SK-N-SH (cell line): Measurements from ENCODE around the gene PLXNA4. TPM values are rescaled to one million over a fixed set of nuclear protein-coding genes. Genes with fewer than 3 reads are reported as not detected.

Experiments used
- CTCF ChIA-PET: fragments of 300-600, 350-600 bp; formaldehyde crosslinking; extraction: SDS; loops from one replicate; lab custom pipeline; 2021; lab: Yijun Ruan, JAX
- POLR2A ChIA-PET: fragments of 350-600 bp; sonication (Branson Sonifier 250); formaldehyde crosslinking; extraction: SDS; loops from one replicate; lab custom pipeline; 2020; ENCODE audit warnings: antibody characterized with exemption, inconsistent platforms; lab: Yijun Ruan, JAX
- DNase-seq: peaks from one replicate; pipeline ENCODE4 v3.0.0; 2012
- H2AFZ ChIP-seq: fragments of 200-600 bp; sonication (generic); 2 replicates; pipeline ENCODE4 v1.8.1; 2016; ENCODE audit warnings: antibody characterized with exemption, mild to moderate bottlenecking, low read depth
- H3F3A ChIP-seq: fragments of 200-600 bp; sonication (generic); replicated peaks from 2 replicates; pipeline ENCODE3; 2016; ENCODE audit warnings: antibody characterized with exemption, mild to moderate bottlenecking; ENCODE audit not compliant: insufficient read depth
- H3K27ac ChIP-seq, 2 experiments: fragments of 200-500 bp in 1 of 2; fragments of 200-600 bp in 1 of 2; sonication (Bioruptor generic) in 1 of 2; sonication (generic), shearing (Covaris generic) in 1 of 2; 2 replicates each; pipeline versions ENCODE4 v1.5.1 to v1.6.1; 2014 to 2016; ENCODE audit warnings: low read depth in 2 of 2, inconsistent platforms in 1 of 2, low read length in 1 of 2, mild to moderate bottlenecking in 1 of 2, mixed read lengths in 1 of 2
- H3K27me3 ChIP-seq: fragments of 200-600 bp; sonication (generic), shearing (Covaris generic); 2 replicates; pipeline ENCODE4 v1.6.1; 2016; ENCODE audit warnings: mixed run types; ENCODE audit not compliant: insufficient read depth
- H3K36me3 ChIP-seq, 2 experiments: fragments of 200-500 bp in 1 of 2; fragments of 200-600 bp in 1 of 2; sonication (Bioruptor generic) in 1 of 2; sonication (generic) in 1 of 2; replicated peaks in 1 of 2; 2 replicates each; pipeline versions ENCODE3 to v1.5.1; 2014 to 2016; ENCODE audit warnings: low read length in 1 of 2, mild to moderate bottlenecking in 1 of 2; ENCODE audit not compliant: insufficient read depth in 2 of 2, control insufficient read depth in 1 of 2
- H3K4me1 ChIP-seq, 2 experiments: fragments of 200-500 bp in 1 of 2; fragments of 200-600 bp in 1 of 2; sonication (Bioruptor generic) in 1 of 2; sonication (generic), shearing (Covaris generic) in 1 of 2; 2 replicates each; pipeline versions ENCODE4 v1.5.1 to v1.6.1; 2014 to 2016; ENCODE audit warnings: low read depth in 1 of 2, low read length in 1 of 2, mixed run types in 1 of 2; ENCODE audit not compliant: insufficient read depth in 2 of 2, control insufficient read depth in 1 of 2
- H3K4me2 ChIP-seq: fragments of 200-600 bp; sonication (generic), shearing (Covaris generic); 2 replicates; pipeline ENCODE4 v1.6.1; 2017; ENCODE audit warnings: mixed run types
- H3K4me3 ChIP-seq, 2 experiments: fragments of 200-500 bp in 1 of 2; fragments of 200-600 bp in 1 of 2; sonication (Bioruptor generic) in 1 of 2; sonication (generic), shearing (Covaris generic) in 1 of 2; 2 replicates each; pipeline versions ENCODE4 v1.5.1 to v1.8.1; 2014 to 2016; ENCODE audit warnings: low read depth in 2 of 2, inconsistent platforms in 1 of 2, low read length in 1 of 2, mild to moderate bottlenecking in 1 of 2, mixed read lengths in 1 of 2, moderate library complexity in 1 of 2
- H3K79me2 ChIP-seq: fragments of 200-600 bp; sonication (generic); 2 replicates; pipeline ENCODE4 v1.8.1; 2017; ENCODE audit warnings: mild to moderate bottlenecking; ENCODE audit not compliant: insufficient read depth
- H3K9ac ChIP-seq: fragments of 200-600 bp; sonication (generic); 2 replicates; pipeline ENCODE4 v1.6.1; 2017; ENCODE audit warnings: mixed run types
- H3K9me2 ChIP-seq: fragments of 200-600 bp; sonication (generic); 2 replicates; pipeline ENCODE4 v1.6.1; 2017; ENCODE audit warnings: mixed run types
- H3K9me3 ChIP-seq: fragments of 200-600 bp; sonication (generic); 2 replicates; pipeline ENCODE4 v1.6.1; 2017; ENCODE audit warnings: mixed run types, mild to moderate bottlenecking, moderate library complexity
- H4K20me1 ChIP-seq: fragments of 200-600 bp; sonication (generic); 2 replicates; pipeline ENCODE4 v1.6.1; 2017; ENCODE audit warnings: mild to moderate bottlenecking, mixed run types; ENCODE audit not compliant: insufficient read depth
- CHD2 ChIP-seq: fragments of 150-350 bp; IDR thresholded peaks from 2 replicates; pipeline ENCODE4 v1.6.1; 2018; ENCODE audit warnings: low read length; ENCODE audit not compliant: partially characterized antibody
- ELF1 ChIP-seq: IDR thresholded peaks from 2 replicates; pipeline ENCODE4 v1.4.0; 2012
- EP300 ChIP-seq, 2 experiments: IDR thresholded peaks; 2 replicates each; pipeline versions ENCODE4 v1.4.0 to v1.6.1; 2012; ENCODE audit warnings: borderline replicate concordance in 1 of 2, low read depth in 1 of 2, low read length in 1 of 2
- FOSL2 ChIP-seq: IDR thresholded peaks from 2 replicates; pipeline ENCODE4 v1.4.0; 2012; ENCODE audit warnings: low read depth, mild to moderate bottlenecking, moderate library complexity, borderline replicate concordance
- FOXJ3 ChIP-seq: sonication (generic); formaldehyde crosslinking; IDR thresholded peaks from 2 replicates; pipeline ENCODE4 v1.5.1; 2020; ENCODE audit warnings: mild to moderate bottlenecking, missing genetic modification reagents
- FOXM1 ChIP-seq: IDR thresholded peaks from 2 replicates; pipeline ENCODE4 v1.4.0; 2012; ENCODE audit warnings: low read depth, mild to moderate bottlenecking
- GABPA ChIP-seq: IDR thresholded peaks from 2 replicates; pipeline ENCODE4 v1.4.0; 2012; ENCODE audit warnings: low read depth, mild to moderate bottlenecking
- IRF3 ChIP-seq: fragments of 150-350 bp; IDR thresholded peaks from 2 replicates; pipeline ENCODE4 v1.6.1; 2016; ENCODE audit warnings: mild to moderate bottlenecking, low read depth, low read length
- MAX ChIP-seq: IDR thresholded peaks from 2 replicates; pipeline ENCODE4 v1.4.0; 2012; ENCODE audit warnings: low read depth
- MXI1 ChIP-seq: IDR thresholded peaks from 2 replicates; pipeline ENCODE4 v1.6.1; 2012; ENCODE audit warnings: mild to moderate bottlenecking, low read depth, low read length, improper control_type of control experiment
- RCOR1 ChIP-seq: fragments of 150-350 bp; IDR thresholded peaks from 2 replicates; pipeline ENCODE4 v1.6.1; 2017; ENCODE audit warnings: antibody characterized with exemption, low read length
- RFX5 ChIP-seq: IDR thresholded peaks from 2 replicates; pipeline ENCODE4 v1.6.1; 2012; ENCODE audit warnings: mild to moderate bottlenecking, improper control_type of control experiment, low read length
- RXRA ChIP-seq: IDR thresholded peaks from 2 replicates; pipeline ENCODE4 v1.4.0; 2012; ENCODE audit warnings: low read depth, mild to moderate bottlenecking, borderline replicate concordance
- SIN3A ChIP-seq: IDR thresholded peaks from 2 replicates; pipeline ENCODE4 v1.6.1; 2012; ENCODE audit warnings: low read depth, mild to moderate bottlenecking, low read length, moderate library complexity, borderline replicate concordance
- TCF12 ChIP-seq: IDR thresholded peaks from 2 replicates; pipeline ENCODE4 v1.4.0; 2012
- TEAD4 ChIP-seq: IDR thresholded peaks from 2 replicates; pipeline ENCODE4 v1.4.0; 2012; ENCODE audit warnings: mild to moderate bottlenecking, borderline replicate concordance; ENCODE audit not compliant: insufficient read depth
- ZBTB33 ChIP-seq: IDR thresholded peaks from 2 replicates; pipeline ENCODE4 v1.4.0; 2012; ENCODE audit warnings: low read depth, borderline replicate concordance
- WGBS: methylation state at CpG from one replicate; pipeline ENCODE4 v1.1.6; 2017; ENCODE audit warnings: low lambda C conversion rate; 5-methylcytosine and 5-hydroxymethylcytosine counted together
- polyA plus RNA-seq, 3 experiments: library from polyadenylated mRNA; depleted of rRNA; stranded (reverse); fragments of >200 nt; gene quantifications; 2 replicates each; pipeline ENCODE4 v1.2.3, GENCODE V29; 2012
- TF ChIP-seq, protein P1 (sequence below): fragments of 200-600 bp; sonication (generic); IDR thresholded peaks from 2 replicates; pipeline ENCODE4 v1.6.1; 2017; ENCODE audit warnings: antibody characterized with exemption, mild to moderate bottlenecking, moderate library complexity
- TF ChIP-seq, protein P2 (sequence below): IDR thresholded peaks from 2 replicates; pipeline ENCODE4 v1.6.1; 2012; ENCODE audit warnings: mild to moderate bottlenecking, low read depth, low read length, moderate library complexity
- TF ChIP-seq, protein P3 (sequence below): fragments of 150-350 bp; IDR thresholded peaks from 2 replicates; pipeline ENCODE4 v1.6.1; 2017; ENCODE audit warnings: antibody characterized with exemption, low read length, low read depth, borderline replicate concordance

The PLXNA4 gene
- polyA plus RNA-seq, 1 of the 3 experiments (the other 2 are of a cell fraction) = 2.4 TPM

GRCh38 chr7:132544999-132545398 is 31.3 kb downstream of the PLXNA4 start:
- ChIA-PET POLR2A (no interaction called here), CTCF (interaction anchor here (1.1 to 3.7 kb wide), 5 partner anchors 14 to 600 kb away, joined by 3 to 12 read pairs (median 3); no protein-coding TSS in a partner anchor)
- Histone ChIP-seq H3K9ac (no peak overlapping the region), H3K4me3 (no peak overlapping the region), H3K27me3 (no peaks in the 10 kb centered on the region), H3F3A (no peaks in the 10 kb centered on the region), H3K9me3 (no peaks in the 10 kb centered on the region), H3K79me2 (no peaks in the 10 kb centered on the region), H3K36me3 (peaks cover 0 to 4% of the 10 kb centered on the region in 2 experiments), H2AFZ (no peak overlapping the region), H3K9me2 (no peaks in the 10 kb centered on the region), H3K27ac (no peak overlapping the region), H4K20me1 (no peaks in the 10 kb centered on the region), H3K4me1 (peaks cover 0 to 16% of the 10 kb centered on the region in 2 experiments; a peak in 2 of 4 replicates), H3K4me2 (no peak overlapping the region)
- TF ChIP-seq, protein P1, sequence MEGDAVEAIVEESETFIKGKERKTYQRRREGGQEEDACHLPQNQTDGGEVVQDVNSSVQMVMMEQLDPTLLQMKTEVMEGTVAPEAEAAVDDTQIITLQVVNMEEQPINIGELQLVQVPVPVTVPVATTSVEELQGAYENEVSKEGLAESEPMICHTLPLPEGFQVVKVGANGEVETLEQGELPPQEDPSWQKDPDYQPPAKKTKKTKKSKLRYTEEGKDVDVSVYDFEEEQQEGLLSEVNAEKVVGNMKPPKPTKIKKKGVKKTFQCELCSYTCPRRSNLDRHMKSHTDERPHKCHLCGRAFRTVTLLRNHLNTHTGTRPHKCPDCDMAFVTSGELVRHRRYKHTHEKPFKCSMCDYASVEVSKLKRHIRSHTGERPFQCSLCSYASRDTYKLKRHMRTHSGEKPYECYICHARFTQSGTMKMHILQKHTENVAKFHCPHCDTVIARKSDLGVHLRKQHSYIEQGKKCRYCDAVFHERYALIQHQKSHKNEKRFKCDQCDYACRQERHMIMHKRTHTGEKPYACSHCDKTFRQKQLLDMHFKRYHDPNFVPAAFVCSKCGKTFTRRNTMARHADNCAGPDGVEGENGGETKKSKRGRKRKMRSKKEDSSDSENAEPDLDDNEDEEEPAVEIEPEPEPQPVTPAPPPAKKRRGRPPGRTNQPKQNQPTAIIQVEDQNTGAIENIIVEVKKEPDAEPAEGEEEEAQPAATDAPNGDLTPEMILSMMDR = no peak
- TF ChIP-seq MAX = no peak
- TF ChIP-seq SIN3A = no peak
- TF ChIP-seq FOXM1 = no peak
- no peak for TF ChIP-seq TEAD4
- TF ChIP-seq GABPA = no peak
- no peak for TF ChIP-seq EP300 (IDR thresholded peaks at IDR 0.05; ENCODE audit: borderline replicate concordance in 1 of 2, low read depth in 1 of 2, low read length in 1 of 2)
- TF ChIP-seq FOXJ3 (CRISPR knock-in tag) = no peak
- TF ChIP-seq RCOR1 = no peak
- no peak for TF ChIP-seq IRF3
- no peak for TF ChIP-seq RXRA
- TF ChIP-seq, protein P2, sequence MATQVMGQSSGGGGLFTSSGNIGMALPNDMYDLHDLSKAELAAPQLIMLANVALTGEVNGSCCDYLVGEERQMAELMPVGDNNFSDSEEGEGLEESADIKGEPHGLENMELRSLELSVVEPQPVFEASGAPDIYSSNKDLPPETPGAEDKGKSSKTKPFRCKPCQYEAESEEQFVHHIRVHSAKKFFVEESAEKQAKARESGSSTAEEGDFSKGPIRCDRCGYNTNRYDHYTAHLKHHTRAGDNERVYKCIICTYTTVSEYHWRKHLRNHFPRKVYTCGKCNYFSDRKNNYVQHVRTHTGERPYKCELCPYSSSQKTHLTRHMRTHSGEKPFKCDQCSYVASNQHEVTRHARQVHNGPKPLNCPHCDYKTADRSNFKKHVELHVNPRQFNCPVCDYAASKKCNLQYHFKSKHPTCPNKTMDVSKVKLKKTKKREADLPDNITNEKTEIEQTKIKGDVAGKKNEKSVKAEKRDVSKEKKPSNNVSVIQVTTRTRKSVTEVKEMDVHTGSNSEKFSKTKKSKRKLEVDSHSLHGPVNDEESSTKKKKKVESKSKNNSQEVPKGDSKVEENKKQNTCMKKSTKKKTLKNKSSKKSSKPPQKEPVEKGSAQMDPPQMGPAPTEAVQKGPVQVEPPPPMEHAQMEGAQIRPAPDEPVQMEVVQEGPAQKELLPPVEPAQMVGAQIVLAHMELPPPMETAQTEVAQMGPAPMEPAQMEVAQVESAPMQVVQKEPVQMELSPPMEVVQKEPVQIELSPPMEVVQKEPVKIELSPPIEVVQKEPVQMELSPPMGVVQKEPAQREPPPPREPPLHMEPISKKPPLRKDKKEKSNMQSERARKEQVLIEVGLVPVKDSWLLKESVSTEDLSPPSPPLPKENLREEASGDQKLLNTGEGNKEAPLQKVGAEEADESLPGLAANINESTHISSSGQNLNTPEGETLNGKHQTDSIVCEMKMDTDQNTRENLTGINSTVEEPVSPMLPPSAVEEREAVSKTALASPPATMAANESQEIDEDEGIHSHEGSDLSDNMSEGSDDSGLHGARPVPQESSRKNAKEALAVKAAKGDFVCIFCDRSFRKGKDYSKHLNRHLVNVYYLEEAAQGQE = no peak
- TF ChIP-seq FOSL2 = no peak
- no peak for TF ChIP-seq ELF1
- TF ChIP-seq ZBTB33 = no peak
- TF ChIP-seq CHD2 = no peak
- no peak for TF ChIP-seq RFX5
- TF ChIP-seq TCF12 = no peak
- TF ChIP-seq MXI1 = no peak
- TF ChIP-seq, protein P3, sequence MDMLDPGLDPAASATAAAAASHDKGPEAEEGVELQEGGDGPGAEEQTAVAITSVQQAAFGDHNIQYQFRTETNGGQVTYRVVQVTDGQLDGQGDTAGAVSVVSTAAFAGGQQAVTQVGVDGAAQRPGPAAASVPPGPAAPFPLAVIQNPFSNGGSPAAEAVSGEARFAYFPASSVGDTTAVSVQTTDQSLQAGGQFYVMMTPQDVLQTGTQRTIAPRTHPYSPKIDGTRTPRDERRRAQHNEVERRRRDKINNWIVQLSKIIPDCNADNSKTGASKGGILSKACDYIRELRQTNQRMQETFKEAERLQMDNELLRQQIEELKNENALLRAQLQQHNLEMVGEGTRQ = no peak
- DNase-seq = no peak
- 60% methylated on average over 1 of the region's 1 CpG for WGBS
